ENCODE measurements around the gene IQSEC2.

DNA sequence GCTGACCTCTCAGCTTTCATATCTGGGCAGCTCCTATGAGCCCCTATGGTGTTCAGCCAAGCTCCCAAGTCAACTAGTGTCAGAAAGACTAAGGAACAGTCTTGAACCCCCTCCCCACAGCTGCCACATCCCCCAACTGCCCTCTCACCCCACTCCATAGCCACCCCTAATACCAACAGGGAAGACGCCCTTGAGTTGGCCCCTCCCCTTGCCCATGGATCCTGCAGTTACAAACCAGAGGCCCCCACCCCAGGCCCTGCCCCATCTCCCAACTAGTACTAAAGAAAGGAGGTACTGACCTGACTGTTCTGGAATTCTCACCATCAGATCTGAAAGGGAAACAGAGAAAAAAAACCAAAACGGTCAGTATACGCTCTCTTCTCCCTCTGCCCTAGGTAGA is 10.2 kb upstream of the IQSEC2 start:
- TF ChIP-seq, protein P1, sequence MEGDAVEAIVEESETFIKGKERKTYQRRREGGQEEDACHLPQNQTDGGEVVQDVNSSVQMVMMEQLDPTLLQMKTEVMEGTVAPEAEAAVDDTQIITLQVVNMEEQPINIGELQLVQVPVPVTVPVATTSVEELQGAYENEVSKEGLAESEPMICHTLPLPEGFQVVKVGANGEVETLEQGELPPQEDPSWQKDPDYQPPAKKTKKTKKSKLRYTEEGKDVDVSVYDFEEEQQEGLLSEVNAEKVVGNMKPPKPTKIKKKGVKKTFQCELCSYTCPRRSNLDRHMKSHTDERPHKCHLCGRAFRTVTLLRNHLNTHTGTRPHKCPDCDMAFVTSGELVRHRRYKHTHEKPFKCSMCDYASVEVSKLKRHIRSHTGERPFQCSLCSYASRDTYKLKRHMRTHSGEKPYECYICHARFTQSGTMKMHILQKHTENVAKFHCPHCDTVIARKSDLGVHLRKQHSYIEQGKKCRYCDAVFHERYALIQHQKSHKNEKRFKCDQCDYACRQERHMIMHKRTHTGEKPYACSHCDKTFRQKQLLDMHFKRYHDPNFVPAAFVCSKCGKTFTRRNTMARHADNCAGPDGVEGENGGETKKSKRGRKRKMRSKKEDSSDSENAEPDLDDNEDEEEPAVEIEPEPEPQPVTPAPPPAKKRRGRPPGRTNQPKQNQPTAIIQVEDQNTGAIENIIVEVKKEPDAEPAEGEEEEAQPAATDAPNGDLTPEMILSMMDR (IDR thresholded peaks at IDR 0.05; ENCODE audit: low read depth, low read length) = no peak
- no peak for TF ChIP-seq EZH2phosphoT487 (IDR thresholded peaks at IDR 0.05; ENCODE audit: low read depth)
